ENCODE results near the gene SLC27A4.
A peak's percentile ranks its signal among the peaks of the same experiment; 100 is the strongest.

SLC27A4 gene

DNA sequence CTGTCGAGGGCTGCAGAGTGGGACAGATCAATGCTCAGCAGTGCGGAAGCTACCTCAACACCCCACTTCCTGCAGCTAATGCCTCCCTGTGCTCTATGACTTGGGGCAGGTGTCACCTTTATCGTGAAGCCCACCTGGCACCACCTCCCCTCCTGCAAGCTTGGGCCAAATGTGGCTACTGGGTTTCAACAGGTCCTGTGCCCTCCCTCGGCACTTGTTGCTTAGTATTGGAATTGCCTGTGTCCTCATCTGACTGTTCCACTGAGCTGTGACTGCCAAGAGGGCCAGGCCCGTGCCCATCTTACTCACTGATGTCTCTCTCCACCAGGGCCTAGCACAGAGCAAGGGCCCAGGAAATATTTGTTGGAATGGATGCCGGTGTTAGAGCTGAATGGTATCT is 9.4 kb downstream of the SLC27A4 start:
- TF ChIP-seq, protein P1, sequence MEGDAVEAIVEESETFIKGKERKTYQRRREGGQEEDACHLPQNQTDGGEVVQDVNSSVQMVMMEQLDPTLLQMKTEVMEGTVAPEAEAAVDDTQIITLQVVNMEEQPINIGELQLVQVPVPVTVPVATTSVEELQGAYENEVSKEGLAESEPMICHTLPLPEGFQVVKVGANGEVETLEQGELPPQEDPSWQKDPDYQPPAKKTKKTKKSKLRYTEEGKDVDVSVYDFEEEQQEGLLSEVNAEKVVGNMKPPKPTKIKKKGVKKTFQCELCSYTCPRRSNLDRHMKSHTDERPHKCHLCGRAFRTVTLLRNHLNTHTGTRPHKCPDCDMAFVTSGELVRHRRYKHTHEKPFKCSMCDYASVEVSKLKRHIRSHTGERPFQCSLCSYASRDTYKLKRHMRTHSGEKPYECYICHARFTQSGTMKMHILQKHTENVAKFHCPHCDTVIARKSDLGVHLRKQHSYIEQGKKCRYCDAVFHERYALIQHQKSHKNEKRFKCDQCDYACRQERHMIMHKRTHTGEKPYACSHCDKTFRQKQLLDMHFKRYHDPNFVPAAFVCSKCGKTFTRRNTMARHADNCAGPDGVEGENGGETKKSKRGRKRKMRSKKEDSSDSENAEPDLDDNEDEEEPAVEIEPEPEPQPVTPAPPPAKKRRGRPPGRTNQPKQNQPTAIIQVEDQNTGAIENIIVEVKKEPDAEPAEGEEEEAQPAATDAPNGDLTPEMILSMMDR (conservative IDR thresholded peaks at IDR 0.05; ENCODE audit: low read depth, low read length) = no peak
- DNase-seq (ENCODE audit: low read depth) = no peak
- no peak overlapping the region for H3K4me3 ChIP-seq (ENCODE audit: low read length)

DNA sequence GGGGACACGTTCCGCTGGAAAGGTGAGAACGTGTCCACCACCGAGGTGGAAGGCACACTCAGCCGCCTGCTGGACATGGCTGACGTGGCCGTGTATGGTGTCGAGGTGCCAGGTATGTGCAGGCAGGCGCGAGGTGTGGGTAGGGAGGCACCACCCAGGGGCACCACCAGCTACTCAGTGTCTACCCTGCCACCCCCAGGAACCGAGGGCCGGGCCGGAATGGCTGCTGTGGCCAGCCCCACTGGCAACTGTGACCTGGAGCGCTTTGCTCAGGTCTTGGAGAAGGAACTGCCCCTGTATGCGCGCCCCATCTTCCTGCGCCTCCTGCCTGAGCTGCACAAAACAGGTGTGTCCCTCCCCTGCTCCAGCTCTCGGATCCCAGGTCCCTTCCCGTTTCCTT is 15.1 kb downstream of the SLC27A4 start:
- DNase-seq (ENCODE audit: low read depth) = no peak
- TF ChIP-seq, protein P1 (conservative IDR thresholded peaks at IDR 0.05; ENCODE audit: low read depth, low read length) = no peak
- H3K4me3 ChIP-seq (ENCODE audit: low read length) = no peak overlapping the region

DNA sequence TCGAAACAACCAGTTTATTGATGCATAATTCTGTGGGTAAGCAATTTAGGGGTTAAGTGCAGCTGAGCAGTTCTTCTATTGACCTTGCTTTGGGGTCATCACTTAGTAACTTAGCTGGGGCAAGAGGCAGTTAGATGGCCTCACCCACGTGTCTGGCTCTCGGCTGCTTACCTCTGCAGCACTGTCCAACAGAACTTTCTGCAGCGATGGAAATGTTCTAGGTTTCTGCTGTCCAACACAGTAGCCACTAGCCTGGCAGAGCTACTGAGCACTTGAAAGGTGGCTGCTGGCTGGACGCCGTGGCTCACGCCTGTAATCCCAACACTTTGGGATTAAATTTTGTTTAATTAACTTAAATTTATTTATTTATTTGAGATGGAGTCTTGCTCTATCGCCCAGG is 17.8 kb downstream of the SLC27A4 start:
- TF ChIP-seq, protein P1 (conservative IDR thresholded peaks at IDR 0.05; ENCODE audit: low read depth, low read length) = no peak
- no peak for DNase-seq (ENCODE audit: low read depth)
- no peak overlapping the region for H3K4me3 ChIP-seq (ENCODE audit: low read length)

DNA sequence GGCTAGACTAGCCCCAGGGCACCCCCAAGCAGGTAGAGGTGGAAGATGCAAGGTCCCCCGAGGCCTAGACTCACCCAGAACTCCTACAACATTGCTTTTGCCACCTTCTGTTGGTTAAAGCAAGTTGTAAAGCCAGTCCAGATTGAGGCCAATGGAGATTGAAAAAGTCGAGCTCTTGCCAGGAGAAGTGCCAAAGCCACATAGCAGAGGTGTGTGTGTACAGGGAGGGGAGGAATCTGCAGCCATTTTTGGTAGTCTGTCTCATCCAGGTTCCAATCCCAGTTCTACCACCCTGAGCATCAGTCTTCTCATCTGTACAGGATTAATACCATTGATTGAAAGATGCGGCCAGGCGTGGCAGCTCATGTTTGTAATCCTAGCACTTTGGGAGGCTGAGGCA is 18.5 kb downstream of the SLC27A4 start:
- no peak for DNase-seq (ENCODE audit: low read depth)
- no peak overlapping the region for H3K4me3 ChIP-seq (ENCODE audit: low read length)
- TF ChIP-seq, protein P1 (conservative IDR thresholded peaks at IDR 0.05; ENCODE audit: low read depth, low read length) = no peak

DNA sequence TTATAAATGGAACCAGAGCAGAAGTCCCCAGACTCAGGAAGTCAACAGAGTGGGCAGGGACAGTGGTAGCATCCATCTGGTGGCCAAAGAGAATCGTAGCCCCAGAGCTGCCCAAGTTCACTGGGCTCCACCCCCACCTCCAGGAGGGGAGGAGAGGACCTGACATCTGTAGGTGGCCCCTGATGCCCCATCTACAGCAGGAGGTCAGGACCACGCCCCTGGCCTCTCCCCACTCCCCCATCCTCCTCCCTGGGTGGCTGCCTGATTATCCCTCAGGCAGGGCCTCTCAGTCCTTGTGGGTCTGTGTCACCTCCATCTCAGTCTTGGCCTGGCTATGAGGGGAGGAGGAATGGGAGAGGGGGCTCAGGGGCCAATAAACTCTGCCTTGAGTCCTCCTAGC is 20.5 kb downstream of the SLC27A4 start:
- no peak for DNase-seq (ENCODE audit: low read depth)
- H3K4me3 ChIP-seq (ENCODE audit: low read length) = no peak overlapping the region
- TF ChIP-seq, protein P1 (conservative IDR thresholded peaks at IDR 0.05; ENCODE audit: low read depth, low read length) = no peak

DNA sequence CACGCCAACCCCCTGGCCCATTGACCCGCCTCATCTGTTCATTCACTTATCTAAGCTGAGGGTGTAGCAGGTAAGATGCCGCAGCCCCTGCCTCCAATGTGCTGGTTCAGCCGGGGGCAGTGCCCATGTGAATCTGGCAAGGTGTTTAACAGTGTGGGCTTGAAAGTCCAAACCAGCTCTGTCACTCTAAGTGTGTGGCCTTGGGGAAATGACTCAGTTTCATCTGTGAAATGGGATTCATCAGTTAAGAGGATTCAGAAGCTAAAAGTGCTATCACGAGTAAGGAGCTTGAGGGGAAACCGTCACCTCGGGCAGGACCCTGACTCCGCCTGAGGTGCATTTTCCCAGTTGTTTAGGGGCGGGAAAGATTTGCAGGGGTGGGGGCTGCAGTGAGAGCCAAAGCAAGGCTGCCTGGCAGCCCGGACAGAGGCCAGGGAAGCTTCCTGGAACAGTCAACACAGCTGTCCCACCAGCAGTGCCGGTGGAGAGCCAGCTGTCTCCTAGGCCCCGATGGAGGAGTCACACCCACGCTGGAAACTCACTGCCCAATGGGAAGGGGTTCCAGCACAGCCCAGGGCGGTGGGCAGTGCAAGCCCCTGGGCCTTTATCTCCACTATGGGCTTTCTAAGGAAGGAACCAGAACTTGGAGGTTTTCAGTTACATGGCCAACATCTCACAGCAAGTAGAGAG is 21.1 kb downstream of the SLC27A4 start:
- no peak for DNase-seq (ENCODE audit: low read depth)
- TF ChIP-seq, protein P1 (conservative IDR thresholded peaks at IDR 0.05; ENCODE audit: low read depth, low read length) = no peak
- peak overlapping the region; percentile 65 for H3K4me3 ChIP-seq (ENCODE audit: low read length)

DNA sequence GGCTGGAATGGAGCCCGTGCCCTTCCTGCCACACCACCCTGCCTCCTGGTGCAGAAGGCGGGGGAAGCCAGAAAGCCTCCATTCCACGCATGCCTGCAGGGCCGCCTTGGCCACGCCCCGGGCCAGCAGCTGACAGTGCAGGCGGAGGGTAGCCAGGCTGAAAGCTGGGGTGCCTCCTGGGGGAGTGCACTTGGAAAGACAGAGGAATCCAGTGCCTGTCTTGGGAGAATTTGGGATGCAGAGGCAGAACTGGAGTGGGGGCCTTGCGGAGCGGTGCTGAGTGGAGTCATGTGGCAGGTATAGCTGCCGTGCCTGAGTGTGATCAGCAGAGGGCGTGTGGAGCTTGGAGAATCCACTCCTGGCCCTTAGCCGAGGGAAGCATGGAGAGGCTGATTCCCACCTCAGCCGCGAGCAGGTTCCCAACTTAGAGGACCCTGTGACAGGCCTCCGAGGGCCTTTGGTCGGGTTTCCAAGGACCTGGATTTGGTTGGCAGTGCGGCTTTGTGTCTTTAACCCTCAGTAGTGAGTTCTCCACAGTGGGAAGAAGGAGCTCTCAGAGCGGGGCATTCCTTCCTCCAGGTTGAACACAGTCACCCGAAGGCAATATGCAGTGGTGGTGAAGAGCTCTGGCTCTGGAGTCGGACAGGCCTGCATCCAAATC is 21.8 kb downstream of the SLC27A4 start:
- peak overlapping the region; percentile 65 for H3K4me3 ChIP-seq (ENCODE audit: low read length)
- TF ChIP-seq, protein P1 (conservative IDR thresholded peaks at IDR 0.05; ENCODE audit: low read depth, low read length) = peak; percentile 87
- no peak for DNase-seq (ENCODE audit: low read depth)
